Gastrocnemius medialis (tissue), 4 donors: ENCODE measurements around the gene ARL3. TPM values are rescaled to one million over a fixed set of nuclear protein-coding genes. Genes with fewer than 3 reads are reported as not detected.

Experiments
- ATAC-seq, 2 donors: fragments of 150-250 bp; one replicate each; pipeline ENCODE4 v1.9.1; 2016
- DNase-seq, 2 donors: peaks; one replicate each; pipeline ENCODE4 v3.0.0-alpha.2; 2019
- H3K27ac ChIP-seq, 4 donors: fragments of 200-600 bp; sonication (generic); 1 replicate in 1 of 4; 2 replicates in 3 of 4; pipeline ENCODE4 v1.5.1; 2016 to 2018; ENCODE audit warnings: mild to moderate bottlenecking in 2 of 4, moderate library complexity in 1 of 4
- H3K27me3 ChIP-seq, 3 donors: fragments of 200-600 bp; sonication (generic) in 2 of 3; 1 replicate in 1 of 3; 2 replicates in 2 of 3; pipeline versions ENCODE4 v1.5.1 to v1.6.0; 2016 to 2019; ENCODE audit warnings: mild to moderate bottlenecking in 1 of 3, moderate library complexity in 1 of 3
- H3K36me3 ChIP-seq, 2 donors: fragments of 200-600 bp; sonication (generic) in 1 of 2; one replicate each; pipeline ENCODE4 v1.5.1; 2017 to 2018
- H3K4me1 ChIP-seq, 2 donors: fragments of 200-600 bp; sonication (generic) in 1 of 2; one replicate each; pipeline ENCODE4 v1.5.1; 2016 to 2017; ENCODE audit warnings: mild to moderate bottlenecking in 2 of 2
- H3K4me3 ChIP-seq, 4 donors: fragments of 200-600 bp; sonication (generic) in 3 of 4; 1 replicate in 1 of 4; 2 replicates in 3 of 4; pipeline ENCODE4 v1.5.1; 2016 to 2019; ENCODE audit warnings: mild to moderate bottlenecking in 2 of 4
- H3K9me3 ChIP-seq, 3 donors: fragments of 200-600 bp; sonication (generic) in 2 of 3; 1 replicate in 1 of 3; 2 replicates in 2 of 3; pipeline ENCODE4 v1.5.1; 2016 to 2019
- CTCF ChIP-seq, 5 experiments: fragments of 450-650 bp in 3 of 5; fragments of 200-600 bp in 2 of 5; sonication (generic) in 2 of 5; IDR thresholded peaks in 4 of 5; conservative IDR thresholded peaks in 1 of 5; 1 replicate in 4 of 5; 2 replicates in 1 of 5; pipeline ENCODE4 v1.5.1; 2016 to 2019; ENCODE audit warnings: antibody characterized with exemption in 5 of 5, mild to moderate bottlenecking in 3 of 5, moderate library complexity in 3 of 5
- POLR2A ChIP-seq, 2 donors: fragments of 450-650 bp; IDR thresholded peaks; one replicate each; pipeline ENCODE4 v1.6.1; 2017; ENCODE audit warnings: antibody characterized with exemption in 2 of 2, mild to moderate bottlenecking in 2 of 2, moderate library complexity in 2 of 2
- in situ Hi-C, 4 donors: fragments of 200-750 bp; cut with MboI; loops; one replicate each; pipeline versions ENCODE4 v1.15.0 to v1.8.0; 2017; ENCODE audit warnings: low sequenced_read_pairs in 4 of 4
- intact Hi-C: fragments of 100-400 bp; cut with DNase I; formaldehyde crosslinking; loops from one replicate; pipeline ENCODE4 v1.15.1; 2023; ENCODE audit warnings: low total_unique reads
- total RNA-seq, 4 donors: library from RNA; depleted of rRNA; stranded (reverse); fragments of >200 nt; gene quantifications; one replicate each; pipeline versions ENCODE4 v1.1.0 to v1.2.3, GENCODE V29; 2016

The ARL3 gene
- total RNA-seq, 4 donors from 2014 or later, result 1.0 to 2.4 (median 1.5) TPM

- DNase-seq (no peak), ATAC-seq (no peak)
- H3K36me3 ChIP-seq, result no peaks in the 10 kb centered on the region
- no peak overlapping the region for H3K4me3 ChIP-seq
- H3K9me3 ChIP-seq, result no peaks in the 10 kb centered on the region
- no peaks in the 10 kb centered on the region for H3K27me3 ChIP-seq
- intact Hi-C loops (loop anchor here (5.0 kb wide), 1 partner anchor 112 kb away; the partner anchor contains the start of gene BORCS7), in situ Hi-C loops (loop anchor here (10.0 to 25.0 kb wide), 4 partner anchors 65 to 497 kb away; partner anchors contain the start of gene RPEL1 (in 2 of the 4))
- no peak for TF ChIP-seq POLR2A (IDR thresholded peaks at IDR 0.05)
- H3K27ac ChIP-seq, result no peak overlapping the region
- H3K4me1 ChIP-seq, result peaks cover 12% of the 10 kb centered on the region in 2 donors
Observed at GRCh38 chr10:102740229-102740628, 26.0 kb upstream of the ARL3 start.

- TF ChIP-seq CTCF (IDR thresholded peaks at IDR 0.05 in 4 of 5, conservative IDR thresholded peaks at IDR 0.05 in 1 of 5) (no peak), POLR2A (IDR thresholded peaks at IDR 0.05) (no peak)
- H3K27me3 ChIP-seq, result no peaks in the 10 kb centered on the region
- ATAC-seq (no peak), DNase-seq (no peak)
- in situ Hi-C loops, result loop anchor here in 3 of 4 donors (25.0 kb wide), 2 partner anchors 324 to 499 kb away; partner anchors contain the start of gene RPEL1 (in 2 of the 3)
- H3K27ac ChIP-seq, result peak overlapping the region in 2 of 4 donors; percentile 9 to 18
- H3K36me3 ChIP-seq, result peaks cover 0 to 3% of the 10 kb centered on the region in 2 donors
- no peaks in the 10 kb centered on the region for H3K9me3 ChIP-seq
- intact Hi-C loops, result no loop called here
- no peak overlapping the region for H3K4me3 ChIP-seq
- H3K4me1 ChIP-seq, result peaks cover 6 to 7% of the 10 kb centered on the region in 2 donors
Observed at GRCh38 chr10:102738692-102739121, 24.5 kb upstream of the ARL3 start.

- Histone ChIP-seq H3K27me3 (no peaks in the 10 kb centered on the region), H3K4me3 (no peak overlapping the region), H3K9me3 (no peaks in the 10 kb centered on the region), H3K36me3 (peaks cover 0 to 3% of the 10 kb centered on the region in 2 donors), H3K4me1 (no peaks in the 10 kb centered on the region), H3K27ac (no peak overlapping the region)
- intact Hi-C loops, result no loop called here
- TF ChIP-seq CTCF (IDR thresholded peaks at IDR 0.05 in 4 of 5, conservative IDR thresholded peaks at IDR 0.05 in 1 of 5), result no peak
- TF ChIP-seq POLR2A (IDR thresholded peaks at IDR 0.05), result no peak
- in situ Hi-C loops, result loop anchor here in 3 of 4 donors (25.0 kb wide), 2 partner anchors 327 to 502 kb away; partner anchors contain the start of gene RPEL1 (in 2 of the 3)
- DNase-seq (peak; percentile 24 to 68), ATAC-seq (peak; percentile 49 to 55)
Observed at GRCh38 chr10:102735065-102735562, 20.9 kb upstream of the ARL3 start.

- intact Hi-C loops (no loop called here), in situ Hi-C loops (loop anchor here in 3 of 4 donors (5.0 to 25.0 kb wide), 3 partner anchors 170 to 505 kb away; partner anchors contain the start of gene RPEL1 (in 2 of the 3))
- no peak for ATAC-seq
Observed at GRCh38 chr10:102732661-102733060, 18.5 kb upstream of the ARL3 start.

More at GRCh38 chr10:102732661-102733060, 18.5 kb upstream of the ARL3 start:
- Histone ChIP-seq H3K36me3 (peaks cover 0 to 9% of the 10 kb centered on the region in 2 donors), H3K4me3 (no peak overlapping the region), H3K9me3 (no peaks in the 10 kb centered on the region), H3K27ac (no peak overlapping the region), H3K27me3 (no peaks in the 10 kb centered on the region), H3K4me1 (no peaks in the 10 kb centered on the region)
- no peak for DNase-seq
- TF ChIP-seq CTCF (IDR thresholded peaks at IDR 0.05 in 4 of 5, conservative IDR thresholded peaks at IDR 0.05 in 1 of 5), result no peak
- TF ChIP-seq POLR2A (IDR thresholded peaks at IDR 0.05), result no peak
